Astrocyte of the spinal cord (primary cell): ENCODE measurements around the gene PPP2R2D.

ENCODE experiments used
- DNase-seq: peaks from one replicate; pipeline ENCODE4 v3.0.0; 2011; ENCODE audit warnings: low read depth, low spot score
- H3K4me3 ChIP-seq: 2 replicates; pipeline ENCODE4 v1.5.1; 2011; ENCODE audit warnings: low read depth, mild to moderate bottlenecking, low read length, moderate library complexity
- CTCF ChIP-seq: IDR thresholded peaks from 2 replicates; pipeline ENCODE4 v1.5.1; 2012; ENCODE audit warnings: low read depth, mild to moderate bottlenecking, low read length, inconsistent platforms
- in situ Hi-C: cut with HindIII; loops from 2 replicates; pipeline ENCODE4 v1.10.0; 2017; ENCODE audit warnings: low sequenced_read_pairs

PPP2R2D gene

GRCh38 chr10:131868436-131868835, 32.4 kb upstream of the PPP2R2D start:
- no peak for TF ChIP-seq CTCF
- in situ Hi-C loops, result no loop called here
- DNase-seq, result no peak
- no peak overlapping the region for H3K4me3 ChIP-seq

GRCh38 chr10:131869344-131869743, 31.5 kb upstream of the PPP2R2D start:
- no peak for DNase-seq
- H3K4me3 ChIP-seq, result no peak overlapping the region
- in situ Hi-C loops, result no loop called here
- TF ChIP-seq CTCF, result no peak

DNA sequence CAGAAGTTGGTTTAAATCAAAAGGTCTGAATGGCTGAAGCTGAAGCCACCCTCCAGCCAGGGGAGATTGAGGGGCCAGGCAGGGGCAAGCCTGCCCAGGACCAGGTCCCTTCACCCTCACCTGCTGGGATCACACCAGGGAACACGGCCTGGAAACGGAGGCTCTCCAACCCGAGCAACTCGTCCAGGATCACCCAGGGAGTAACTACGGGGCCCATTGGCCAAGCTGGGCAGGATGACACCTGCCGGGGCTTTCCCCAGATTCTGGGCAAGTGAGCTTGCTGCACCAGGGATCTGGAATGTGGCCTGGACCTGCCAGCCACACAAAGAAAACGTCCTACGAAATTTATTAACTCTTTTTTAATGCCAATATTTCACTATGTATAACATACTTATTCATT, 30.4 kb upstream of the PPP2R2D start:
- no peak for TF ChIP-seq CTCF
- DNase-seq, result no peak
- H3K4me3 ChIP-seq, result no peak overlapping the region
- in situ Hi-C loops, result no loop called here

GRCh38 chr10:131870831-131871672, 29.8 kb upstream of the PPP2R2D start:
- DNase-seq, result no peak
- no peak overlapping the region for H3K4me3 ChIP-seq
- in situ Hi-C loops, result no loop called here
- TF ChIP-seq CTCF, result no peak

- DNase-seq, result no peak
- no peak overlapping the region for H3K4me3 ChIP-seq
- TF ChIP-seq CTCF, result no peak
- in situ Hi-C loops, result no loop called here
Observed at GRCh38 chr10:131871673-131872005, 29.2 kb upstream of the PPP2R2D start.

GRCh38 chr10:131872011-131872826, 28.6 kb upstream of the PPP2R2D start:
- no peak for TF ChIP-seq CTCF
- no peak overlapping the region for H3K4me3 ChIP-seq
- no peak for DNase-seq
- in situ Hi-C loops, result no loop called here
